Measurements from ENCODE around the gene USP6NL. TPM values are rescaled to one million over a fixed set of nuclear protein-coding genes. Genes with fewer than 3 reads are reported as not detected.

USP6NL gene
- total RNA-seq, 1 experiment from 2014 or later: 22.1 TPM

GRCh38 chr10:11473128-11473760 lies 138.2 kb downstream of the USP6NL start:
- Histone ChIP-seq H3K9me2 (ENCODE audit: insufficient read depth) (no peaks in the 10 kb centered on the region), H4K20me1 (ENCODE audit: insufficient read depth) (no peaks in the 10 kb centered on the region), H3K4me3 (no peak overlapping the region), H3K4me1 (replicated peaks; ENCODE audit: insufficient read depth) (no peaks in the 10 kb centered on the region), H3K9me3 (ENCODE audit: insufficient read depth, low read depth) (no peaks in the 10 kb centered on the region), H3K4me2 (no peak overlapping the region), H3K79me2 (ENCODE audit: low read depth) (no peaks in the 10 kb centered on the region), H3K36me3 (ENCODE audit: low read depth) (no peaks in the 10 kb centered on the region), H2AFZ (no peak overlapping the region), H3K27me3 (ENCODE audit: insufficient read depth, low read depth) (no peaks in the 10 kb centered on the region), H3K27ac (no peak overlapping the region), H3F3A (ENCODE audit: insufficient read depth, low read depth) (0 out of 2 replicates have a peak, but pooled peaks cover 7% of the 10 kb centered on the region)
- TF ChIP-seq CTCF (conservative IDR thresholded peaks at IDR 0.05) (no peak), EZH2 (IDR thresholded peaks at IDR 0.05; ENCODE audit: low read depth) (no peak)
- POLR2A ChIA-PET (ENCODE audit: unreplicated experiment): interaction anchor here (0.6 kb wide), 1 partner anchor 1757 kb away, joined by 3 read pairs; no protein-coding TSS in a partner anchor
- no TSS peak for BruUV-seq (replicated peaks)
- intact Hi-C loops (cut with micrococcal nuclease; ENCODE audit: unreplicated experiment): no loop called here
- CTCF ChIA-PET: no interaction called here
- no peak for DNase-seq

- no peaks in the 10 kb centered on the region for H3K9me2 ChIP-seq (ENCODE audit: insufficient read depth)
- H3K4me2 ChIP-seq: no peak overlapping the region
- H3K27ac ChIP-seq: no peak overlapping the region
- no peaks in the 10 kb centered on the region for H4K20me1 ChIP-seq (ENCODE audit: insufficient read depth)
- CTCF ChIA-PET: no interaction called here
- H3F3A ChIP-seq (ENCODE audit: insufficient read depth, low read depth): 0 out of 2 replicates have a peak, but pooled peaks cover 7% of the 10 kb centered on the region
- no peaks in the 10 kb centered on the region for H3K9me3 ChIP-seq (ENCODE audit: insufficient read depth, low read depth)
- peak in 1 of 2 experiments; percentile 38 for DNase-seq
- no peaks in the 10 kb centered on the region for H3K36me3 ChIP-seq (ENCODE audit: low read depth)
- H3K4me3 ChIP-seq: no peak overlapping the region
- no peaks in the 10 kb centered on the region for H3K79me2 ChIP-seq (ENCODE audit: low read depth)
- no TSS peak for BruUV-seq (replicated peaks)
- TF ChIP-seq CTCF (conservative IDR thresholded peaks at IDR 0.05) (peak; percentile 76), EZH2 (IDR thresholded peaks at IDR 0.05; ENCODE audit: low read depth) (no peak)
- no peak overlapping the region for H2AFZ ChIP-seq
- no peaks in the 10 kb centered on the region for H3K4me1 ChIP-seq (replicated peaks; ENCODE audit: insufficient read depth)
- POLR2A ChIA-PET (ENCODE audit: unreplicated experiment): no interaction called here
- H3K27me3 ChIP-seq (ENCODE audit: insufficient read depth, low read depth): no peaks in the 10 kb centered on the region
- intact Hi-C loops (cut with micrococcal nuclease; ENCODE audit: unreplicated experiment): no loop called here
These were observed 139.2 kb downstream of the USP6NL start for GRCh38 chr10:11472158-11472753.

- Histone ChIP-seq H3K79me2 (ENCODE audit: low read depth) (no peaks in the 10 kb centered on the region), H3F3A (ENCODE audit: insufficient read depth, low read depth) (0 out of 2 replicates have a peak, but pooled peaks cover 7% of the 10 kb centered on the region), H3K4me3 (no peak overlapping the region), H3K27ac (no peak overlapping the region), H3K36me3 (ENCODE audit: low read depth) (no peaks in the 10 kb centered on the region), H3K9me2 (ENCODE audit: insufficient read depth) (no peaks in the 10 kb centered on the region), H4K20me1 (ENCODE audit: insufficient read depth) (no peaks in the 10 kb centered on the region), H3K4me2 (no peak overlapping the region), H2AFZ (no peak overlapping the region), H3K9me3 (ENCODE audit: insufficient read depth, low read depth) (no peaks in the 10 kb centered on the region), H3K27me3 (ENCODE audit: insufficient read depth, low read depth) (no peaks in the 10 kb centered on the region), H3K4me1 (replicated peaks; ENCODE audit: insufficient read depth) (no peaks in the 10 kb centered on the region)
- no TSS peak for BruUV-seq (replicated peaks)
- no peak for DNase-seq
- TF ChIP-seq CTCF (conservative IDR thresholded peaks at IDR 0.05) (no peak), EZH2 (IDR thresholded peaks at IDR 0.05; ENCODE audit: low read depth) (no peak)
- ChIA-PET POLR2A (ENCODE audit: unreplicated experiment) (no interaction called here), CTCF (no interaction called here)
- intact Hi-C loops (cut with micrococcal nuclease; ENCODE audit: unreplicated experiment): no loop called here
These were observed 141.7 kb downstream of the USP6NL start for GRCh38 chr10:11469575-11470391.
